Sigmoid colon (tissue), 7 donors: ENCODE data around the gene PANX1. TPM values are rescaled to one million over a fixed set of nuclear protein-coding genes. Genes with fewer than 3 reads are reported as not detected.

Experiments used
- DNase-seq: peaks from one replicate; pipeline ENCODE4 v3.0.0-alpha.2; 2019
- H3K27ac ChIP-seq, 4 donors: fragments of 200-600 bp; sonication (generic); one replicate each; pipeline ENCODE4 v1.5.1; 2016 to 2019; ENCODE audit warnings: mild to moderate bottlenecking in 1 of 4
- H3K27me3 ChIP-seq, 3 donors: fragments of 200-600 bp; sonication (generic); one replicate each; pipeline ENCODE4 v1.5.1; 2019; ENCODE audit warnings: mild to moderate bottlenecking in 1 of 3
- H3K36me3 ChIP-seq, 4 donors: fragments of 200-600 bp; sonication (generic); one replicate each; pipeline ENCODE4 v1.5.1; 2016 to 2019
- H3K4me1 ChIP-seq, 4 donors: fragments of 200-600 bp; sonication (generic); one replicate each; pipeline ENCODE4 v1.5.1; 2017 to 2019
- H3K4me3 ChIP-seq, 4 donors: fragments of 200-600 bp; sonication (generic); one replicate each; pipeline ENCODE4 v1.5.1; 2017 to 2019; ENCODE audit warnings: mild to moderate bottlenecking in 2 of 4, moderate library complexity in 1 of 4
- H3K9me3 ChIP-seq, 4 donors: fragments of 200-600 bp in 3 of 4; sonication (generic) in 3 of 4; one replicate each; pipeline versions ENCODE4 v1.5.1 to v1.6.1; 2013 to 2019
- EP300 ChIP-seq, 4 donors: sonication (generic); formaldehyde crosslinking; IDR thresholded peaks; one replicate each; pipeline ENCODE4 v1.6.1; 2017; ENCODE audit warnings: antibody characterized with exemption in 4 of 4
- POLR2A ChIP-seq, 2 donors: fragments of 450-650 bp; IDR thresholded peaks; one replicate each; pipeline ENCODE4 v1.6.1; 2016; ENCODE audit warnings: antibody characterized with exemption in 2 of 2, mild to moderate bottlenecking in 2 of 2, moderate library complexity in 2 of 2
- POLR2AphosphoS5 ChIP-seq, 4 donors: sonication (generic); formaldehyde crosslinking; IDR thresholded peaks; one replicate each; pipeline ENCODE4 v1.6.1; 2017; ENCODE audit warnings: antibody characterized with exemption in 4 of 4
- WGBS, 2 donors: extraction: QIAGEN DNeasy Blood & Tissue Kit; methylation state at CpG; one replicate each; pipeline ENCODE4 v1.1.7; 2013; 5-methylcytosine and 5-hydroxymethylcytosine counted together
- intact Hi-C: fragments of 100-400 bp; cut with DNase I; formaldehyde crosslinking; loops from one replicate; pipeline ENCODE4 v1.15.1; 2023
- polyA plus RNA-seq, 3 donors: library from polyadenylated mRNA; stranded (reverse); fragments of 200-250 nt; gene quantifications; one replicate each; pipeline ENCODE4 v1.2.3, GENCODE V29; 2013
- total RNA-seq, 4 donors: library from RNA; depleted of rRNA; stranded (reverse); fragments of >200 nt; gene quantifications; one replicate each; pipeline ENCODE4 v1.1.0, GENCODE V29; 2016
- TF ChIP-seq, protein P1 (sequence below), 4 experiments: fragments of 450-650 bp in 3 of 4; fragments of 200-600 bp in 1 of 4; IDR thresholded peaks; one replicate each; pipeline ENCODE4 v1.5.1; 2016 to 2019; ENCODE audit warnings: antibody characterized with exemption in 4 of 4, mild to moderate bottlenecking in 3 of 4, moderate library complexity in 2 of 4
- donor health status: healthy with polysubstance abuse.
- donor health status: Bipolar disorder and iron deficiency.
- donor health status: healthy.

Gene PANX1
- total and polyA plus RNA-seq, 7 donors: 1.2 to 35.7 (median 21.6) TPM

DNA sequence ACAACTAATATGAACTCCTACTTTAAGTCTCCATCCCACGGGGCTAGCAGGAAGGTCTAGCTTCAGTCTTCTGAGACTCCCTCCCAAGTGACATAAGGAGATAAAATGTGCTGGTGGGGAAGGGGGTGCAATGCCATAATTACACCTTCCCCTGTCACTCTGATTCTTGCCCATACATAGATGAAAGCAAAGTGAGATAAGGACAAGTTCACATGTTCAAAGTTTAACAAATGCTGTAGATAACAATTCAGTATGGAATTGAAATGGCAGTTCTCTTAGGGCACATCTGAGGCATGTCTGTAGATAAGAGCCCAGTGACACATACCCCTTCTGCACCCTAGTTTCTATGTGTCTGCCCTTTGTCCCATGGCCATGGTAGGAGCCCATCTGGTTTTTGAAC is 38.2 kb upstream of the PANX1 start:
- 63 to 69% methylated on average over 1 of the region's 1 CpG for WGBS, 2 donors
- Histone ChIP-seq H3K36me3 (no peaks in the 10 kb centered on the region), H3K27me3 (no peaks in the 10 kb centered on the region), H3K4me3 (no peak overlapping the region), H3K27ac (no peak overlapping the region), H3K4me1 (no peaks in the 10 kb centered on the region), H3K9me3 (no peaks in the 10 kb centered on the region)
- intact Hi-C loops: no loop called here
- DNase-seq: no peak
- TF ChIP-seq POLR2A (IDR thresholded peaks at IDR 0.05): no peak
- TF ChIP-seq POLR2AphosphoS5 (IDR thresholded peaks at IDR 0.05): no peak

- Histone ChIP-seq H3K4me3 (no peak overlapping the region), H3K27ac (no peak overlapping the region), H3K4me1 (no peaks in the 10 kb centered on the region), H3K36me3 (no peaks in the 10 kb centered on the region), H3K9me3 (no peaks in the 10 kb centered on the region), H3K27me3 (no peaks in the 10 kb centered on the region)
- DNase-seq: no peak
- TF ChIP-seq POLR2AphosphoS5 (IDR thresholded peaks at IDR 0.05) (no peak), POLR2A (IDR thresholded peaks at IDR 0.05) (no peak), EP300 (IDR thresholded peaks at IDR 0.05) (no peak)
- TF ChIP-seq, protein P1, sequence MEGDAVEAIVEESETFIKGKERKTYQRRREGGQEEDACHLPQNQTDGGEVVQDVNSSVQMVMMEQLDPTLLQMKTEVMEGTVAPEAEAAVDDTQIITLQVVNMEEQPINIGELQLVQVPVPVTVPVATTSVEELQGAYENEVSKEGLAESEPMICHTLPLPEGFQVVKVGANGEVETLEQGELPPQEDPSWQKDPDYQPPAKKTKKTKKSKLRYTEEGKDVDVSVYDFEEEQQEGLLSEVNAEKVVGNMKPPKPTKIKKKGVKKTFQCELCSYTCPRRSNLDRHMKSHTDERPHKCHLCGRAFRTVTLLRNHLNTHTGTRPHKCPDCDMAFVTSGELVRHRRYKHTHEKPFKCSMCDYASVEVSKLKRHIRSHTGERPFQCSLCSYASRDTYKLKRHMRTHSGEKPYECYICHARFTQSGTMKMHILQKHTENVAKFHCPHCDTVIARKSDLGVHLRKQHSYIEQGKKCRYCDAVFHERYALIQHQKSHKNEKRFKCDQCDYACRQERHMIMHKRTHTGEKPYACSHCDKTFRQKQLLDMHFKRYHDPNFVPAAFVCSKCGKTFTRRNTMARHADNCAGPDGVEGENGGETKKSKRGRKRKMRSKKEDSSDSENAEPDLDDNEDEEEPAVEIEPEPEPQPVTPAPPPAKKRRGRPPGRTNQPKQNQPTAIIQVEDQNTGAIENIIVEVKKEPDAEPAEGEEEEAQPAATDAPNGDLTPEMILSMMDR (IDR thresholded peaks at IDR 0.05): no peak
- intact Hi-C loops: no loop called here
- WGBS, 2 donors: 73 to 89% methylated on average over 1 of the region's 1 CpG
These were observed 37.5 kb upstream of the PANX1 start for GRCh38 chr11:94091091-94091490.

- Histone ChIP-seq H3K27ac (no peak overlapping the region), H3K4me1 (no peaks in the 10 kb centered on the region), H3K36me3 (no peaks in the 10 kb centered on the region), H3K4me3 (no peak overlapping the region), H3K9me3 (no peaks in the 10 kb centered on the region), H3K27me3 (no peaks in the 10 kb centered on the region)
- DNase-seq: no peak
- intact Hi-C loops: loop anchor here (10.0 kb wide), 1 partner anchor 55 kb away; no protein-coding TSS in a partner anchor
- TF ChIP-seq, protein P1 (IDR thresholded peaks at IDR 0.05): no peak
- TF ChIP-seq POLR2A (IDR thresholded peaks at IDR 0.05): no peak
- TF ChIP-seq POLR2AphosphoS5 (IDR thresholded peaks at IDR 0.05): no peak
- TF ChIP-seq EP300 (IDR thresholded peaks at IDR 0.05): no peak
These were observed 28.4 kb upstream of the PANX1 start for GRCh38 chr11:94100253-94100652.

GRCh38 chr11:94103471-94103870 is 25.2 kb upstream of the PANX1 start:
- WGBS, 2 donors: 12 to 44% methylated on average over 1 of the region's 1 CpG
- intact Hi-C loops: loop anchor here (10.0 kb wide), 1 partner anchor 59 kb away; no protein-coding TSS in a partner anchor
- Histone ChIP-seq H3K4me1 (no peaks in the 10 kb centered on the region), H3K4me3 (no peak overlapping the region), H3K27me3 (no peaks in the 10 kb centered on the region), H3K9me3 (no peaks in the 10 kb centered on the region), H3K27ac (no peak overlapping the region), H3K36me3 (no peaks in the 10 kb centered on the region)
- TF ChIP-seq POLR2AphosphoS5 (IDR thresholded peaks at IDR 0.05) (no peak), POLR2A (IDR thresholded peaks at IDR 0.05) (no peak), EP300 (IDR thresholded peaks at IDR 0.05) (no peak)
- TF ChIP-seq, protein P1 (IDR thresholded peaks at IDR 0.05): no peak
- DNase-seq: no peak

DNA sequence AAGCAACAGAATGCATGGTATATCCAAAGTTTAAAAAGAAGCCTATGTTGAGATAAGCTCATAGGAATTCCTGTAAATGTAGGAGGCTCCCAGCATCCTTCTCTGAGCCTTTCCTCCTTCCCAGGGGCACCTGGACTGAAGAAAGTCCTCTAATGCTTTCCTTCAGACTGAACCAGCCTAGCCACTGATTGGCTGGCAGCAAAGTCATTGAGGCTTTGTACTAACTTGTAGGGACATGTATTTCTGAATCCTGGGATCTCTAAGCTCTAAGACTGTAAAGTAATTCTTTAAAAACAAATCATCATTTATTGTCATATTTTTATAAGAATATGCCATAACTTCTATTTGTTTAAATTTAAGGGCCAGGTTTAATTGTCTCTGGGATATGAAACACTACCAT is 23.9 kb upstream of the PANX1 start:
- Histone ChIP-seq H3K4me3 (no peak overlapping the region), H3K9me3 (no peaks in the 10 kb centered on the region), H3K27me3 (no peaks in the 10 kb centered on the region), H3K36me3 (no peaks in the 10 kb centered on the region), H3K27ac (no peak overlapping the region), H3K4me1 (no peaks in the 10 kb centered on the region)
- TF ChIP-seq EP300 (IDR thresholded peaks at IDR 0.05) (no peak), POLR2A (IDR thresholded peaks at IDR 0.05) (no peak), POLR2AphosphoS5 (IDR thresholded peaks at IDR 0.05) (no peak)
- TF ChIP-seq, protein P1 (IDR thresholded peaks at IDR 0.05): no peak
- intact Hi-C loops: loop anchor here (10.0 kb wide), 1 partner anchor 60 kb away; no protein-coding TSS in a partner anchor
- no peak for DNase-seq
